HT1080 (cell line): ENCODE results near the gene ZNF880. TPM values are rescaled to one million over a fixed set of nuclear protein-coding genes. Genes with fewer than 3 reads are reported as not detected.
"Not testable (repeated sequence)": the region's sequence is repeated elsewhere in the genome, so short reads cannot be mapped to it uniquely, and the experiment has no call there.

ENCODE experiments used
- DNase-seq: peaks from one replicate; pipeline ENCODE4 v3.0.0-alpha.2; 2015; ENCODE audit warnings: low read depth
- polyA plus RNA-seq, 2 experiments: library from polyadenylated mRNA; depleted of rRNA; stranded (reverse); fragments of >200 nt; gene quantifications; 2 replicates each; pipeline ENCODE4 v1.2.3, GENCODE V29; 2015
- total RNA-seq: library from RNA; depleted of rRNA; stranded (reverse); fragments of >200 nt; shearing (Covaris generic); gene quantifications from 2 replicates; pipeline ENCODE4 v1.2.3, GENCODE V29; 2014; rRNA removed

The ZNF880 gene
- total RNA-seq: not detected in 2 replicates
- 0.06 TPM in 1 of 2 replicates, not detected in the other for polyA plus RNA-seq (2015; cell fraction: cytosol; rRNA removed)
- not detected in 2 replicates for polyA plus RNA-seq (2015; cell fraction: nucleus; rRNA removed)

DNA sequence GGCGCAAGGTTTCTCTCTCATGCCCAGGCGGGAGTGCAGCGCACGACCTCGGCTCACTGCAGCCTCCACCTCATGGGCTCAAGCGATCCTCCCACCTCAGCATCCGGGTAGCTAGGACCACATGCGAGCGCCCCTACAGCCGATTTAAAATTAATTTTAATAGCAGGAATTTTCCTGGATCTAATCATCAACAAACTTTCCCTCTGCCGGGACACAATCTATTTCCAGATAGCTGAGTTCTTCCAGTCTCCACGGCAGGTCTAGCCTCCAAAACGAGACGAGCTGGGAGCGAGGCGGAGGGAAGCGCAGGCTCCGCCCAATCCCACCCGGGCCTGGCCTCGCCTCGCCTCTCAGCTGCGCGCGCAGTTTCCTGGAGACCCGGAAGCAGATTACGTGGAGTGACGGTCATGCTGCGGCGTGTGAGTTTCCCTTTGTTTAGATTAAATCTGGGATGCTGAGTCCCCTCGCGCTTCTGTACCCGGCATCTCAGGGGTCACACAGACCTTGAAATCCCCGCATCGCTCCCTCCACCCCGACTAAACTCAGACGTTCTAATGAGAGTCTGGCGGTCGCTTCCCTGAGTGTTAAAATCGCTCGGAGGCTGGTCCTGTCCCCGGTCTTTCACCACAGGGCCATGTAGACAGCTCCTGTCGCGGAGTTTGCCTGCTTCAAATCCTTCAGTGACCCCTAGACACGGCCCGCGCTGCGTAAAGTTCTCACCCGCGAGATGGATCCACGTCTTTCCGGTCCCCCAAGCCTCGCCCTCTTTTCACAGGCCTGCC, at the start of gene ZNF880:
ZNF880 (plus strand) TSS at position 365 of the 782 bp plus-strand sequence; CDS start at position 408, 43 bp downstream.
- no peak for DNase-seq

DNA sequence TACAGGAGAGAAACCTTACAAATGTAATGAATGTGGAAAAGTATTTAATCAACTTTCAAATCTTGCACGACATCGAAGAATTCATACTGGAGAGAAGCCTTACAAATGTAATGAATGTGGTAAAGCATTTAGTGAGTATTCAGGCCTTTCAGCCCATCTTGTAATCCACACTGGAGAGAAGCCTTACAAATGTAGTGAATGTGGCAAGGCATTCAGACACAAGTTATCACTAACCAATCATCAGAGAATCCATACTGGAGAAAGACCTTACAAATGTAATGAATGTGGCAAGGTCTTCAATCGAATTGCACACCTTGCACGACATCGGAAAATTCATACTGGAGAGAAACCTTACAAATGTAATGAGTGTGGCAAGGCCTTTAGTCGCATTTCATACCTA, 47.3 kb upstream of the ZNF880 start:
- no peak for DNase-seq

DNA sequence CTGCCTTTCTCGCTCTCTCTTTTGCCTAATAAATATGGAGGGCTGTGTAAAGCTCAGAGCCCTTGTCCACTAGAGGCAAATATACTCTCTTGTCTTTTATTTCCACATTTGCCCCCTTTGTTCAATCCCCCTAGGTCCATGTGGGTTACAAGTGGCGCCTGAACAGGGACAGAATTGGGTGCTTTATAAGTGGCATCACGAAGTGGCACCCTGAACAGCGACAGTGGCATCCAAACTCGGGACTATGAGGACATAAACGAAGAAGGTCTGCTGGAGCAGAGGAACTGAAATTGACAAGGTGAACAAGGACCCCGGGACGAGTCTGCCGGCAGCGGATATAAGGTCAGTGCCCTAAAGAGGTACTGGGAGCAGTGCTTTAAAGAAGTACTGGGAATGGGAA, 38.0 kb upstream of the ZNF880 start:
- DNase-seq: no peak

- DNase-seq: no peak
Measured at GRCh38 chr19:52335768-52336116, 34.0 kb upstream of the ZNF880 start.

DNA sequence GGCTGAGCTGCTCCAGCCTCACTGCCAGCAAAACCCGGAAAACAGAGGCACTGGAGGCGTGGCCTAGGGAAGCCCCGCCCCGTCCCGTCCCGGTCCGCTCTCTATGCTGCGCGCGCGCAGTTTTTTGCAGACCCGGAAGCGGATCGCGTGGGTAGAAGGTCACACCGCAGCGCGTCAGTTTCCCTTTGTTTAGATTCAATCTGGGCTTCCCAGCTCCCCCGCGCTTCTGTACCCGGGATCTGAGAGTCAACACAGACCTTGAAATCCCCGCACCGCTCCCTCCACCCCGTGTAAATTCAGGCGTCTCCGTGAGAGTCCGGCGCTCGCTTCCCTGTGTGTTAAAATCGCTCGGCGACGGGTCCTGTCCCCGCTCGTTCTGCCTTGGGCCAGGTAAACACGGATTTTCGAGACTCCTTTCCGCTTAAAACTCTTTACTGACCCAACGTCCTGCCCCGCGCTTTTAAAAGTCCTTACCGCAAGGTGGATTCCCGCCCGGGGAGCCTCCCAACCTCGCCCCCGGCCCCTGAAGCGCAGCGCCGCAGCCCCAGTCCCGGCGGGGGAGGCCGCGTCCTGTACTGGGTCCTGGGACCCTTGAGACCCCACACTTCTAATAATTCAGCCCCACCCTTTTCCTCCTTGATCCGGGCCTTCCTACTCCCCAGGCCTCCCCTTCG, 33.5 kb upstream of the ZNF880 start, which contains the start of gene ZNF610:
ZNF610 (plus strand) TSS at position 127 of the 674 bp plus-strand sequence. CDS start 12,930 bp downstream, outside the sequence.
- DNase-seq: no peak

DNA sequence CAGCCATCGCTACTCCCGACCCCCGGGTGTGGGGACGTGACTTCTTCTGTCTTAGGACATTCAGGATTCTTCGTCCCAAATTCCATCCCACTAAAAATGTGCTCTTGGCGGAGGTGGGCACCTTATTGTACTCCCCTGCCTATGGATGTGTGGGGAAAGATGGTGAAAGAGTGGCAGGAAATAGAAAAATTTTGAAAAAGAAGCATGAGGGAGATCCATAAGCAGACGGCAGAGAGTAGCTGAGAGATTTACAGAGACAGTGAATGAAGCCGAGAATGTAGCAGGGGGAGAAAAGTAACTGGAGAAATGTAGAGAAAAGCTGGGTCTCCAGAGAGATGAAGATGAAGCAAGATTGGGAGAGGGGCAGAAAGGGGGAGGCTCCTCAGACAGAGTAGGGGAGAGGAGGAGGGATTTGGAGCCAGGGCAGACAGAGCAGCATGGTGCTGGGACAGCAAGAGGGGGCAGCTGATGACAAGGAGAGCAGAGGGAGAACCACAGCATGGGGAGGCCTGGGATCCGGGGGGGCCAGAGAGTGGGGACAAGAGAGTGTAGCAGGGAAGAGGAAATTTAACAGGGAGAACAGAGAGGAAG, 32.8 kb upstream of the ZNF880 start:
- no peak for DNase-seq

- DNase-seq: not testable (repeated sequence)
Measured at GRCh38 chr19:52339022-52339421, 30.7 kb upstream of the ZNF880 start.

- DNase-seq: peak; percentile 25
Measured at GRCh38 chr19:52343548-52343947, 26.2 kb upstream of the ZNF880 start.

GRCh38 chr19:52345162-52345561, 24.6 kb upstream of the ZNF880 start:
- DNase-seq: no peak

- no peak for DNase-seq
Measured at GRCh38 chr19:52351512-52351911, 18.2 kb upstream of the ZNF880 start.

DNA sequence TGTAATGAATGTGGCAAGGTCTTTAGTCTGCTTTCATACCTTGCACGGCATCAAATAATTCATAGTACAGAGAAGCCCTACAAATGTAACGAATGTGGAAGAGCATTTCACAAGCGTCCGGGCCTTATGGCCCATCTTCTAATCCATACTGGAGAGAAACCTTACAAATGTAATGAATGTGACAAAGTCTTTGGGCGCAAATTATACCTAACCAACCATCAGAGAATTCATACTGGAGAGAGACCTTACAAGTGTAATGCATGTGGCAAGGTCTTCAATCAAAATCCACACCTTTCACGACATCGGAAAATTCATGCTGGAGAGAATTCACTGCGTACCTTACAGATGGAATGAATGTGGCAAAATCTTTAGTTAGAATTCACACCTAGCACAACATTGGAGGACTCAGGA, 3.3 kb upstream of the ZNF880 start:
- no peak for DNase-seq

- no peak for DNase-seq
Measured at GRCh38 chr19:52370341-52370710, 603 bp downstream of the ZNF880 start.

- DNase-seq: no peak
Measured at GRCh38 chr19:52391135-52391534, 21.4 kb downstream of the ZNF880 start.

DNA sequence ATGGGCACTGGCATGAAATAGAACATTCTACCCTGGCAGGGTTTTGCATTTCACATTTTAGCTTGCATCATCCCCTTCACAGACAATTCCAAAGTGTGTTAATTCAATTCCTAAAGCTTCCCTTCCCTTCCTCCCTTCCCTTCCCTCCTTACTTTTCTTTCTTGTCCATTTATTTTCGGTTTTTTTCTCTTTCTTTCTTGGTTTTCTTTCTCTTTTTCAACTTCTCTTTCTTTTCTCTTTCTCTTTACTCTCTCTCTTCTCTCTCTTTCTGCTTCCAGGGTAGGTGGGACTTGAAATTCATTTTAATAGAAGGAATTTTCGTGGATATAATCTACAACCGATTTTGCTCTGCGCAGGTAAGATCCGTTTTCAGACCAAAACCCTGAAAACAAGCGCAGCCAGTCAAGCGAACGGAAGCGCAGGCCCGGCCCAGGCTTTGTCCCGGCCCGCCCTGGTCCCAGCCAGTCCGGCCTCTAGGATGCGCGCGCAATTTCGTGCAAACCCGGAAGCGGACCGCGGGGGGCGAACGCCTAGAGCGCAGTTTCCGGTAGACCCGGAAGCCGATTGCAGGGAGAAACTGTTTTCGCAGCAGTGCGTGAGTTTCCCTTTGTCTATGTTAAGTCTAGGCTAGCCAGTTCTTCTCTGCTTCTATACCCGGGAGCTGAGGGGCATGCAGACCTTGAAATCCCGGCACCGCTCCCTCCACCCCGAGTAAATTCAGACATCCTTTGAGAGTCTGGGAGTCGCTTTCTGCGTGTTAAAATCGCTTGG, 27.8 kb downstream of the ZNF880 start, which contains the start of gene ZNF528:
ZNF528 (plus strand) TSS at position 540 of the 771 bp plus-strand sequence. CDS start 4,165 bp downstream, outside the sequence.
- DNase-seq: peak; percentile 86

GRCh38 chr19:52398081-52398441, 28.3 kb downstream of the ZNF880 start:
- DNase-seq: peak; percentile 21

- DNase-seq: no peak
Measured at GRCh38 chr19:52410276-52410675, 40.6 kb downstream of the ZNF880 start.

GRCh38 chr19:52415711-52416110, 46.0 kb downstream of the ZNF880 start:
- no peak for DNase-seq

- DNase-seq: peak; percentile 24
Measured at GRCh38 chr19:52428937-52429336, 59.2 kb downstream of the ZNF880 start, which contains the start of gene ZNF534. Gene ZNF534 (plus strand): TSS chr19:52429148. CDS start chr19:52431475, 2,327 bp downstream.
